GM12864 (cell line): Measurements from ENCODE around the gene SOX30.

Source experiments
- DNase-seq: peaks from one replicate; pipeline ENCODE4 v3.0.0-alpha.2; 2011; ENCODE audit warnings: low read depth
- H3K4me3 ChIP-seq: 2 replicates; pipeline ENCODE4 v1.5.1; 2011; ENCODE audit warnings: mild to moderate bottlenecking, low read depth, low read length, control low read depth
- TF ChIP-seq, protein P1 (sequence below): IDR thresholded peaks from 2 replicates; pipeline ENCODE4 v1.5.1; 2011; ENCODE audit warnings: low read depth, mild to moderate bottlenecking, moderate library complexity, low read length, control low read depth, inconsistent platforms; ENCODE audit errors: missing control alignments

The SOX30 gene

GRCh38 chr5:157606046-157606445, 46.2 kb downstream of the SOX30 start:
- no peak overlapping the region for H3K4me3 ChIP-seq
- DNase-seq = no peak
- TF ChIP-seq, protein P1, sequence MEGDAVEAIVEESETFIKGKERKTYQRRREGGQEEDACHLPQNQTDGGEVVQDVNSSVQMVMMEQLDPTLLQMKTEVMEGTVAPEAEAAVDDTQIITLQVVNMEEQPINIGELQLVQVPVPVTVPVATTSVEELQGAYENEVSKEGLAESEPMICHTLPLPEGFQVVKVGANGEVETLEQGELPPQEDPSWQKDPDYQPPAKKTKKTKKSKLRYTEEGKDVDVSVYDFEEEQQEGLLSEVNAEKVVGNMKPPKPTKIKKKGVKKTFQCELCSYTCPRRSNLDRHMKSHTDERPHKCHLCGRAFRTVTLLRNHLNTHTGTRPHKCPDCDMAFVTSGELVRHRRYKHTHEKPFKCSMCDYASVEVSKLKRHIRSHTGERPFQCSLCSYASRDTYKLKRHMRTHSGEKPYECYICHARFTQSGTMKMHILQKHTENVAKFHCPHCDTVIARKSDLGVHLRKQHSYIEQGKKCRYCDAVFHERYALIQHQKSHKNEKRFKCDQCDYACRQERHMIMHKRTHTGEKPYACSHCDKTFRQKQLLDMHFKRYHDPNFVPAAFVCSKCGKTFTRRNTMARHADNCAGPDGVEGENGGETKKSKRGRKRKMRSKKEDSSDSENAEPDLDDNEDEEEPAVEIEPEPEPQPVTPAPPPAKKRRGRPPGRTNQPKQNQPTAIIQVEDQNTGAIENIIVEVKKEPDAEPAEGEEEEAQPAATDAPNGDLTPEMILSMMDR = no peak

GRCh38 chr5:157603333-157604190, 48.7 kb downstream of the SOX30 start:
- TF ChIP-seq, protein P1 = no peak
- no peak for DNase-seq
- H3K4me3 ChIP-seq = no peak overlapping the region

DNA sequence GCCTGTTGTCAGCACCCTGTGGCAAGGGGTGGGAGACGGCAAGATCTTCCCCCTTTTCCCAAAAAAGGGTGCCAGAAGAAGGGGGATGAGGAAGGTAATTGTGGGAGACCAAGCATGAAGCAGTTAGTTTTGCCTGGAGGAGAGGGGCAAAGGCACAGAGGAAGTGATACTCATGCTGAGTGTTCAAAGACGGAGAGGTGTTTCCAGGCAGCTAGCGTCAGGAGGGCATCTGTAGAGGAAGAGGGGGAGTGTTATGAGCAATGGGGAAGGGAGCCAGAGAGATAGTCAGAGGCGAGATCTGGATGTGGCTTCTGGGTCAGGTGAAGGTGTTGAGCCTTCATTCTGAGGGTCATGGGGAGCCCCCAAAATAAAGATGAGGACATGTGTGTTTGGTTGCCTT, 49.7 kb downstream of the SOX30 start:
- TF ChIP-seq, protein P1 = no peak

DNA sequence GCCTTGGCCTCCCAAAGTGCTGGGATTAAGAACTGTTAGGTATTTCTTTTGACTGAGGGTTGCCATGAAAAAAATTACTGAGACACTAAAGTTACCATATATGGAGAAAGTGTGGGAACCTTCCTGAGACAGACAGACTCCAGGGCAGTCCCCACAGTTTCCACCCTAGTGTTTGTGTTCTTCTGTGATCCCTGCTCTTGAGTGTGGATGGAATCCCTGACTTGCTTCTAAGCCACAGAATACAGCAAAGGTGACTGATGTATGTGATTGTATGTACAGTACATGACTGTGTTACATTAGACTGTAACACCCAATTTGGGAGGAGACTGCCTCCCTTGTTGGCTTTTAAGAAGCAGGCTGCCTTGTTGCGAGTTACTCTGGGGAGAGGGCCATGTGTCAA, 52.0 kb downstream of the SOX30 start:
- no peak overlapping the region for H3K4me3 ChIP-seq
- TF ChIP-seq, protein P1 = no peak
- no peak for DNase-seq

More for the DNA sequence above, 49.7 kb downstream of the SOX30 start:
- H3K4me3 ChIP-seq = no peak overlapping the region
- no peak for DNase-seq

DNA sequence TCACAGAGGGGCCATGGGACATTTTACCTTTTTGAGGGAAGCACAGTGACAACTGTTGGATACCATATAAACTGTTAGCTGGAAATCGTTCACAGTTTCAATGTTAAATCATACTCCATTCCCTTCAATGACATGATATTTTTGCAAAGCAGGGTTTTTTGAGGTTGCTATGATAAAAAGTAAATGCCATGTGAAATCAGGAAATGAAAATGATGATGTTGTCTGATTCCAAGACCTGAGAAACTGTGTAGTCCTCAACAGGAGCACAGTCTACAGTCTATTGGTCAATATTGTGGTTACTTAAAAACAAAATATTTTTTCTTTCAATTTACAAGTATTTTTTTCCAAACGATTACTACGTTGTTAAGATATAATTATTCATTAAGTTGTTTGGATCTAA, 52.7 kb downstream of the SOX30 start:
- TF ChIP-seq, protein P1 = no peak
- no peak for DNase-seq
- no peak overlapping the region for H3K4me3 ChIP-seq

DNA sequence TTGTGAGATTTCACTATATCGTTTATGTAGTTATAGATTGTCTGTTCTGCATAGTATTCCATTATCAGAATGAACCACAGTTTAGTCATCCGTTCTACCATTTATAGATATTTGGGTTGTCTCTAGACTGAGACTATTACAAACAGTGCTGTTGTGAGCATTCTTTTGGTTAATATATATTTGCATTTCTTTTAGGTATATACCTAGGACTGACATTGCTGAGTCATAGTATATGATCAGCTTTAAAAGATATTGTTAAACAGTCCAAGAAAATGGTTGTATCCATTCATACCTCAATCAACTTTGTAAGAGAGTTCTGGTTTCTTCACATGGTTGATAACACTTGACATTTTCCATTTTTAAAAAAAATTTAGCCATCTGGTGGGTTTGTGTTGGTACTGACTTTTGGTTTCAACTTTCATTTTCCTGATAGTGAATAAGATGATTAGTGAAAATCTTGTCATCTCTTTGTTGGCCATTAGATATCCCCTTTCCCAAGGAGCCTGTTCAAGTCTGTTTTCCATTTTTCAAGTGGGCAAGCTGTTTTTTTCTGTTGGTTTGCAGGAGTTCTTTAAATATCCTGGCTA, 53.8 kb downstream of the SOX30 start:
- TF ChIP-seq, protein P1 = no peak
- DNase-seq = no peak
- no peak overlapping the region for H3K4me3 ChIP-seq
